Peyer's patch (tissue), 4 donors: Measurements from ENCODE around the gene MRPL41. TPM values are rescaled to one million over a fixed set of nuclear protein-coding genes. Genes with fewer than 3 reads are reported as not detected.
A peak's percentile ranks its signal among the peaks of the same experiment; 100 is the strongest.
"Not testable (repeated sequence)": the region's sequence is repeated elsewhere in the genome, so short reads cannot be mapped to it uniquely, and the experiment has no call there.

ENCODE experiments used
- DNase-seq, 3 donors: peaks; one replicate each; pipeline ENCODE4 v3.0.0-alpha.2; 2017 to 2019
- H3K27ac ChIP-seq, 4 donors: fragments of 200-600 bp; sonication (generic); one replicate each; pipeline ENCODE4 v1.5.1; 2016 to 2019
- H3K27me3 ChIP-seq, 2 donors: fragments of 200-600 bp; sonication (generic); one replicate each; pipeline ENCODE4 v1.5.1; 2019
- H3K36me3 ChIP-seq, 3 donors: fragments of 200-600 bp; sonication (generic); one replicate each; pipeline ENCODE4 v1.5.1; 2016 to 2019
- H3K4me1 ChIP-seq, 4 donors: fragments of 200-600 bp; sonication (generic); one replicate each; pipeline ENCODE4 v1.5.1; 2016 to 2019
- H3K4me3 ChIP-seq, 4 donors: fragments of 200-600 bp; sonication (generic); 1 replicate in 3 of 4; 2 replicates in 1 of 4; pipeline ENCODE4 v1.5.1; 2016 to 2019; ENCODE audit warnings: mild to moderate bottlenecking in 1 of 4
- H3K9me3 ChIP-seq, 4 donors: fragments of 200-600 bp; sonication (generic); one replicate each; pipeline ENCODE4 v1.5.1; 2016 to 2019; ENCODE audit warnings: mild to moderate bottlenecking in 1 of 4
- POLR2A ChIP-seq, 2 donors: fragments of 450-650 bp; IDR thresholded peaks; one replicate each; pipeline ENCODE4 v1.5.1; 2017; ENCODE audit warnings: antibody characterized with exemption in 2 of 2, mild to moderate bottlenecking in 2 of 2, moderate library complexity in 2 of 2
- total RNA-seq, 4 donors: library from RNA; depleted of rRNA; stranded (reverse); fragments of >200 nt; gene quantifications; one replicate each; pipeline ENCODE4 v1.1.0, GENCODE V29; 2016
- TF ChIP-seq, protein P1 (sequence below), 6 experiments: fragments of 450-650 bp in 4 of 6; fragments of 200-600 bp in 2 of 6; sonication (generic) in 1 of 6; IDR thresholded peaks; one replicate each; pipeline ENCODE4 v1.5.1; 2017 to 2019; ENCODE audit warnings: antibody characterized with exemption in 6 of 6, mild to moderate bottlenecking in 3 of 6, moderate library complexity in 1 of 6

The MRPL41 gene
- total RNA-seq, 4 donors from 2014 or later, result 55.3 to 89.5 (median 84.8) TPM

DNA sequence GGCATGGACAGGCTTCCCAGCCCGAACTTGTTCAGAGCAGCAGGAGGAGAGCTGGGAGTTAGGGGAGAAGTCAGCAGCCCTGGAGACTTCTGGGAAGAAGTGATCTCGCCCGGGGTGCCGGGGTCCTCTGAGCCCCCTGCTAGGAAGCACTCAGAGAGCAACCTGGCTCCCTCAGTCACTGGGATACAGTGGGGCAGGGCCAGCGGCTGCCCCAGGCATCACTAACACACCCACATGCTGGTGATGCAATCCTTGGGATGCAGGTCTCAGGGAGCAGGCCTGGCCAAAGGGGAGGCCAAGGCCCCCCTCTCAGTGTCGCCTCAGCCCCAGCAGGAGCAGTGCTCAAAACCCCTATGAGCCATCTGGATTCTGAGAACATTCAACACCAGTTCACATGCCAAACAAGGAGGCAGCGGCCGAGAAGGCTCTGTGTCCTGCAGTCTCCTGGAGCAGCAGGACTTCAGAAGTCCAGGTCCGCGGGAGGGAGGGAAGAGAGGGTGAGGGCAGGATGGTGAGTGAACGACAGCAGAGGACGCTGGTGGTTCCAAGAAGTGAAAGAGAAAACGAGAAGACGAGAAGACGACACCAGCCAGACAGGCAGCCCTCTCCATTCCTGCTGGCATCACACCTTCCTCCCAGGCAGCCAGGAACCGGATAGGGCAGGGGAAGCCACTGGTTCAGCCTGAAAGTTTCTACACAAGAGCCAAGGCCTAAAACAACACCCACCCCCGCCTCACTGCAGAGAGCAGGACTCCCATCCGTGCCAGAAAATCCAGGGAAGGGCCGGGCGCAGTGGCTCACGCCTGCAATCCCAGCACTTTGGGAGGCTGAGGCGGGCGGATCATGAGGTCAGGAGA is 3.8 kb upstream of the MRPL41 start:
- TF ChIP-seq, protein P1, sequence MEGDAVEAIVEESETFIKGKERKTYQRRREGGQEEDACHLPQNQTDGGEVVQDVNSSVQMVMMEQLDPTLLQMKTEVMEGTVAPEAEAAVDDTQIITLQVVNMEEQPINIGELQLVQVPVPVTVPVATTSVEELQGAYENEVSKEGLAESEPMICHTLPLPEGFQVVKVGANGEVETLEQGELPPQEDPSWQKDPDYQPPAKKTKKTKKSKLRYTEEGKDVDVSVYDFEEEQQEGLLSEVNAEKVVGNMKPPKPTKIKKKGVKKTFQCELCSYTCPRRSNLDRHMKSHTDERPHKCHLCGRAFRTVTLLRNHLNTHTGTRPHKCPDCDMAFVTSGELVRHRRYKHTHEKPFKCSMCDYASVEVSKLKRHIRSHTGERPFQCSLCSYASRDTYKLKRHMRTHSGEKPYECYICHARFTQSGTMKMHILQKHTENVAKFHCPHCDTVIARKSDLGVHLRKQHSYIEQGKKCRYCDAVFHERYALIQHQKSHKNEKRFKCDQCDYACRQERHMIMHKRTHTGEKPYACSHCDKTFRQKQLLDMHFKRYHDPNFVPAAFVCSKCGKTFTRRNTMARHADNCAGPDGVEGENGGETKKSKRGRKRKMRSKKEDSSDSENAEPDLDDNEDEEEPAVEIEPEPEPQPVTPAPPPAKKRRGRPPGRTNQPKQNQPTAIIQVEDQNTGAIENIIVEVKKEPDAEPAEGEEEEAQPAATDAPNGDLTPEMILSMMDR (IDR thresholded peaks at IDR 0.05), result no peak
- no peak for TF ChIP-seq POLR2A (IDR thresholded peaks at IDR 0.05)
- no peak overlapping the region for H3K27ac ChIP-seq
- H3K27me3 ChIP-seq, result no peaks in the 10 kb centered on the region
- no peak overlapping the region for H3K4me3 ChIP-seq
- DNase-seq, result no peak
- peaks cover 0 to 15% (median 5%) of the 10 kb centered on the region in 4 donors for H3K4me1 ChIP-seq
- H3K9me3 ChIP-seq, result no peaks in the 10 kb centered on the region
- peaks cover 0 to 6% (median 0%) of the 10 kb centered on the region in 3 donors for H3K36me3 ChIP-seq

DNA sequence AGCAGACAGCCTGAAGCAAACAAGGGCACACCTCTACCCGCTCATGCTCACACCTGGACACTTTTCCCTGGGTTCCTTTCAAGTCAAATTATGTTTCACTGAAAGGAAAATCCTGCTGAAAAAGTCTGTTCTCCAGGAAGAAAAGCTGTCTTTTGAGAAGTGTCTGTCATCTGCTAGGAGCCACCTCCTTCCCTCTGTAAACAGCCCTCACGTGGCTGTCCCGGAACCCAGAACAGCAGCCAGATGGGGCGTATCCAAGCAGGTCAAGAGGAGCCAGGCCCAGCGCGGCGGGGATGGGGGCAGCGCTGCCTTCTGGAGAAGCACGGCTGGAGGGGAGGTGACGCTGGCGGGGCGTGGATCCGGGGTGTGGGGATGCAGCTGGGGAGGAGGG is 1.5 kb upstream of the MRPL41 start, which contains the start of gene PNPLA7:
Gene PNPLA7 (minus strand): TSS at position 172 of the 391 bp plus-strand sequence. CDS start 205 bp downstream, outside the sequence.
- no peaks in the 10 kb centered on the region for H3K27me3 ChIP-seq
- H3K27ac ChIP-seq, result peak within 1 kb of the TSS; percentile 88 to 98 (median 94)
- H3K36me3 ChIP-seq, result peaks cover 0 to 22% (median 0%) of the 10 kb centered on the region in 3 donors
- peak within 1 kb of the TSS; percentile 78 to 98 (median 88) for H3K4me3 ChIP-seq
- no peaks in the 10 kb centered on the region for H3K9me3 ChIP-seq
- H3K4me1 ChIP-seq, result peaks cover 0 to 17% (median 5%) of the 10 kb centered on the region in 4 donors
- TF ChIP-seq, protein P1 (IDR thresholded peaks at IDR 0.05), result no peak
- peak in 1 of 2 donors; percentile 45 for TF ChIP-seq POLR2A (IDR thresholded peaks at IDR 0.05)
- DNase-seq, result peak; percentile 83 to 94 (median 89)

DNA sequence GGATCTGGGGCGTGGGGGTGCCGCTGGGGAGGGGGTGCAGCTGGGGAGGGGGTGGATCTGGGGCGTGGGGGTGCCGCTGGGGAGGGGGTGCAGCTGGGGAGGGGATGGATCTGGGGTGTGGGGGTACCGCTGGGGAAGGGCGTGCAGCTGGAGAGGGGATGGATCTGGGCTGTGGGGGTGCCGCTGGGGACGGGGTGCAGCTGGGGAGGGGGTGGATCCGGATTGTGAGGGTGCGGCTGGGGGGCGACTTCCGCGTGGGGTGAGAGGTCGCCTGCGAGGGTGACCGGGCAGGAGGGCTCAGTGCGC is 768 bp upstream of the MRPL41 start:
- not testable (repeated sequence) for H3K9me3 ChIP-seq, DNase-seq
- H3K4me1 ChIP-seq, result peaks cover 0 to 17% (median 5%) of the 10 kb centered on the region in 4 donors

DNA sequence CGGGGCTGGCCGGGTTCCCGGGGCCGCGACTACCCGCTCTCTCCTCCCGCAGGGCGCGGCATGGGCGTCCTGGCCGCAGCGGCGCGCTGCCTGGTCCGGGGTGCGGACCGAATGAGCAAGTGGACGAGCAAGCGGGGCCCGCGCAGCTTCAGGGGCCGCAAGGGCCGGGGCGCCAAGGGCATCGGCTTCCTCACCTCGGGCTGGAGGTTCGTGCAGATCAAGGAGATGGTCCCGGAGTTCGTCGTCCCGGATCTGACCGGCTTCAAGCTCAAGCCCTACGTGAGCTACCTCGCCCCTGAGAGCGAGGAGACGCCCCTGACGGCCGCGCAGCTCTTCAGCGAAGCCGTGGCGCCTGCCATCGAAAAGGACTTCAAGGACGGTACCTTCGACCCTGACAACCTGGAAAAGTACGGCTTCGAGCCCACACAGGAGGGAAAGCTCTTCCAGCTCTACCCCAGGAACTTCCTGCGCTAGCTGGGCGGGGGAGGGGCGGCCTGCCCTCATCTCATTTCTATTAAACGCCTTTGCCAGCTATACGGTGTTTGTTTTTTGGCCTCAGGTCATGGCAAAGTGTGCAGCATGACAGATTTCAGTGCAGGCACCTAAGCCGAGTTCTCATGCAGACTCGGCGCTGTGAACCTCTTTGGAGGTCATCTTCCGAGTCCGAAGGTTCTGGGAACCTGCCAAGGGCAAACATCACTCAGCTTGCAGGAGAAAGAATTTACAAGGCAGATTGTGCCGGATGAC is 516 bp downstream of the MRPL41 start:
- TF ChIP-seq POLR2A (IDR thresholded peaks at IDR 0.05), result no peak
- TF ChIP-seq, protein P1 (IDR thresholded peaks at IDR 0.05), result no peak
- no peaks in the 10 kb centered on the region for H3K9me3 ChIP-seq
- peak overlapping the region; percentile 78 to 98 (median 88) for H3K4me3 ChIP-seq
- DNase-seq, result peak; percentile 27 to 64 (median 64)
- H3K36me3 ChIP-seq, result peaks cover 0 to 30% (median 0%) of the 10 kb centered on the region in 3 donors
- H3K27me3 ChIP-seq, result no peaks in the 10 kb centered on the region
- H3K27ac ChIP-seq, result peak overlapping the region; percentile 91 to 98 (median 94)
- peaks cover 0 to 25% (median 5%) of the 10 kb centered on the region in 4 donors for H3K4me1 ChIP-seq

More for the DNA sequence above, 768 bp upstream of the MRPL41 start:
- Histone ChIP-seq H3K27ac (peak overlapping the region; percentile 88 to 98 (median 94)), H3K4me3 (peak overlapping the region; percentile 78 to 98 (median 88)), H3K36me3 (peaks cover 0 to 24% (median 0%) of the 10 kb centered on the region in 3 donors)
- H3K27me3 ChIP-seq, result not testable (repeated sequence)

DNA sequence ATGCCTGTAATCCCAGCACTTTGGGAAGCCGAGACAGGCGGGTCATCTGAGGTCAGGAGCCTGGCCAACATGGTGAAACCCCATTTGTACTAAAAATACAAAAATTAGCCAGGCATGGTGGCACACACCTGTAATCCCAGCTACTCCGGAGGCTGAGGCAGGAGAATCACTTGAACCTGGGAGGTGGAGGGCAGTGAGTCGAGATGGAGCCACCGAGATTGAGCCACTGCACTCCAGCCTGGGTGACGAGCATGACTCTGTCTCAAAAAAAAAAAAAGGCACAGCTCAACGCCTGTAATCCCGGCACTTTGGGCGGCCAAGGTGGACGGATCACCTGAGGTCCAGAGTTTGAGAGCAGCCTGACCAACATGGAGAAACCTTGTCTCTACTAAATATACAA is 2.0 kb downstream of the MRPL41 start:
- H3K36me3 ChIP-seq, result peaks cover 0 to 41% (median 0%) of the 10 kb centered on the region in 3 donors
- not testable (repeated sequence) for H3K9me3 ChIP-seq, DNase-seq, H3K27me3 ChIP-seq, H3K4me3 ChIP-seq, H3K27ac ChIP-seq
- peaks cover 0 to 25% (median 5%) of the 10 kb centered on the region in 4 donors for H3K4me1 ChIP-seq

DNA sequence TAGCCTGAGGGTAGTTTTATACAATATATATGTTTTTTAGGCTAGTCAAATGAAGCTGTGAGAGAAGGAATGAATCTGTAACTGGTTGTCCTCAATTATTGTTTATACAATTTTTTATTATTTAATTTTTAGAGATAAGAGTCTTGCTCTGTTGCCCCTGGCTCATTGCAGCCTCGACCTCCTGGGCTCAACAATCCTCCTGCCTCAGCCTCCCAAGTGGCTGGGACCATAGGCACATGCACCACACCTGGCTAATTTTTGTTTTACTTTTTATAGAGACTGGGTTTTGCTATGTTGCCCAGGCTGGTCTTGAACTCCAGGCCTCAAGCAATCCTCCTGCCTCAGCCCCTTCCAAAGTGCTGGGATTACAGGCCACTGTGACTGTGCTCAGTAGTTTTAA is 2.7 kb downstream of the MRPL41 start:
- no peak for DNase-seq
- Histone ChIP-seq H3K4me3 (no peak overlapping the region), H3K36me3 (peaks cover 0 to 41% (median 0%) of the 10 kb centered on the region in 3 donors), H3K4me1 (peaks cover 0 to 25% (median 5%) of the 10 kb centered on the region in 4 donors), H3K9me3 (no peaks in the 10 kb centered on the region), H3K27ac (no peak overlapping the region), H3K27me3 (no peaks in the 10 kb centered on the region)
- TF ChIP-seq, protein P1 (IDR thresholded peaks at IDR 0.05), result no peak
- no peak for TF ChIP-seq POLR2A (IDR thresholded peaks at IDR 0.05)
